NT2/D1 (cell line): Measurements from ENCODE around the gene MTURN.

ENCODE experiments used
- SUZ12 ChIP-seq: IDR thresholded peaks from 2 replicates; pipeline ENCODE4 v1.6.1; 2011; ENCODE audit not compliant: insufficient read length, insufficient read depth; ENCODE audit errors: extremely low read depth
- YY1 ChIP-seq: IDR thresholded peaks from 2 replicates; pipeline ENCODE4 v1.6.1; 2011; ENCODE audit not compliant: insufficient read length, insufficient read depth
- ZNF274 ChIP-seq: IDR thresholded peaks from 2 replicates; pipeline ENCODE4 v1.6.1; 2011; ENCODE audit warnings: mild to moderate bottlenecking, low read depth, low read length

GRCh38 chr7:30133736-30134610, 813 bp upstream of the MTURN start:
- TF ChIP-seq SUZ12: no peak
- no peak for TF ChIP-seq ZNF274
- no peak for TF ChIP-seq YY1
